ENCODE data around the gene SETBP1.

SETBP1 gene

DNA sequence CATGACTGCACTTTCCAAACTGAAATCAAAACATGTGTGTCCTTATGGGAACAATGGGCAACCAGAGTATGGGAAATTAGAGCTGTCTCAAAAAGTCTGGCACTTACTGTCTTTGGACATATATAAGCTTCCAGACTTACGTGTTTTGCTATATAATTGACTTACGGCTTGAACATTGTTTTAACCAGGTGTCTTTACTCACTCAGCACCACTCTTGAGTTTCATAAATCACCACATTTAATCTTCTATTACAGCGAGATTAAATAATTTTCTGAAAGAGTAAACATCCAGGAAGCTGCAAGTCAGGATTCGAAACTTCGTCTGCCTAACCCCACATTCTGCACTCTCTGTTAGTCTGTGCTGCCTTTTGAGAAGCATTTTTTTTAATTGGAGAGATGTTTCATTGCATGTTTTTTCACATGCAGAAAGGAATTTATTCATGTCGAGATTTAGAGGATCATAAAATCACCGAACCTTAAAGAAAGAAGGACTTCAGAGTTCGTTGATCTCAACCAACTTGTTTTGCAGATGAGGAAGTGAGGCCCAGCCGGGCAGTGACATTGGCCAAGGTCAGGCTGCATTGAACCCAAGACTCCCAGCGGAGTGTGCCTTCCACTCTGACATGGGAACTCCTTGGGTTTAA lies 137.3 kb downstream of the SETBP1 start:
- no peak for DNase-seq (ENCODE audit: low read depth)

DNA sequence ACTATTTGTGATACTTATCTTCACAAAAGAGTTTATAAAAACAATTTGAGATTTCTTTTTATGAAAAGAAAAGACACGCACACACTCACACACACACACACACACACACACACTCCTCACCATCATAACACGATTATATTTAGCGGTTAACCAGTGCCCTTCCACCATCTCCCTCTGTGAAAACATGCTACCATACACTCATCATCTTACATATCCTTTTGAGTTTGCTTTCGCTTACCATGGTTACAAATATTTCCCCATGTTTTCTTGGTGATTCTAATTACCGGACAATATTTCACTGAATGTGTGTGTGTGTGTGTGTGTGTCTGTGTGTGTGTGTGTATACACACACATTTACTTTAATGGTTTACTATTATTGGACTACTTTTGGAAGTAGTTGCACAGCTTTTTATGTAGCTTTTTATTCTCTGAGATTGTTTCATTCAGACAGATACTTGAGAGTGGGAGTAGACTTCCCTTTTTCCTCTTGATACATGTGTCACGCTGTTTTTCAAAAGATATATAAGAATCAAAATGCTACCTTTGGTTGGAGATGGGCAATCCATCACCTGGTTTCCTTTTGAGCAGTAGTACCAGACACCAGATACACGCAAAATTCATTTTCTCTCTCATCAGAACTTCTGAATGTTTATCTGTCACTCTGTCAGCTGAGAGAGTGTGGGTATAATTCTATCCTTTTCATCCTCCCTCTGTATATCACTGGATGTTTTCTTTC lies 138.1 kb downstream of the SETBP1 start:
- no peak for DNase-seq (ENCODE audit: low read depth)

DNA sequence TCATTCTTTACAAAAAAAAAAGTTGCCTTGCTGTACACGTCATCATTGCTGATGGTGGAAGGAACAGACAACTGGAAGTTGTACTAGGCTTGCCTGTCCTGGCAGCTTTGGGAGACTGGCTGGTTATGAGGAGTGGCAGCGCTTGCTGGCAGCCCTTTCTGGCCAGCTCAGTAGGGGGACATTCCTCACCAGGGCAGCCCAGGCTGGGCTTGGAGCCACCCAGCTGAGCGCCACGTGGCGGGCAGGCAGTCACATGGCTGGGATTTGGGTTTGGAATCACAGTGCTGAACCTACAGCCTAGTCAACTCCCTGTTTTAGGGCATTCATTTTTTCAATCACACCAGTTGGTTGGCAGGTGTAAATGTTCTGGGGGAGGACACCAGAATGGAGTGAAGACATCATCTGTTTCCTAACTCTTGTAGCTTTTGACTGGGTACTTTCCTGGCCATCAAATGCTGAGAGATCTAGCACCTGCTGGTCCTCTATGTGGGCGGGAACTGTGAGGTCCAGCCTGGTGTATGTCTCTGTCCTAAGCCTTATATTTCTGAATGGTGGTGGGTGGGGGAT lies 139.3 kb downstream of the SETBP1 start:
- DNase-seq (ENCODE audit: low read depth) = no peak

DNA sequence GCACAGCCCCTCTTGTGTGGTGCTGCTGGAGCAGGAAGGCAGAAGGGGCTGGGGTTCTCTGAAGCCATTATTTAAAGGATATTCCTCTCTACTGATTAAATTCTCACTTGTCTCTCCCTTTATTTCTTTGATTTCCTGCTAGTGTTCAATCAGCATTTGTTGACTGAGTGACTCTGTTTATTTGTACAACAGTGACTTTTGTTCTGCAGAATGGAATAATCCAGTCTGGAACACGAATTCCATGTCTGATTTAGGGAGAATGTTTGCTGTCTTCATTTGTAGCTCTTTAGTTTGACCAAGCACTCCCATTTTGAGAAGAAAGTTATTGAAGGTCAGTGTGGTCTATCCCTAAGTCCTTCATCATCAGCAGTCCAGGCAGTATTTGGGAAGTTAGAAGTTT lies 141.2 kb downstream of the SETBP1 start:
- no peak for DNase-seq (ENCODE audit: low read depth)

GRCh38 chr18:44823286-44823685 lies 142.6 kb downstream of the SETBP1 start:
- no peak for DNase-seq (ENCODE audit: low read depth)

DNA sequence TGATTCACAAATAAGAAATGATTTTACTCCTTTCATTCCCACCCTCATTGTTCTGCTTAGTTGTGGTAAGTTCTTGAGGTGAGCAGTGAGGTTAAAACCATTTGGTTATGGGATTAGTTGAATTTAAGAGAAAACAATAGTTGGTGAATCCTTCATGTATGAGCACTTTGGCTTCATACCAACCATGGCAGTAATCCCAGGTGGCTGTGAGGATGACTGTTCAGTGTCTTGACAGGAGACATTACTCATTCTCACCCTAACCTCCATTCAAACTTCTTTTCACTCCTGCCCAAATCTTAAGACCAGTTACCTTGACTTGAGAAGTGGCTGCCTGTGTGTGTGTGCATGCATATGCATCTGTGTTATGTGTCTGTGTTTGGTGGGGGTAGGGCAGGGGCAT lies 143.1 kb downstream of the SETBP1 start:
- no peak for DNase-seq (ENCODE audit: low read depth)

GRCh38 chr18:44824884-44825283 lies 144.2 kb downstream of the SETBP1 start:
- no peak for DNase-seq (ENCODE audit: low read depth)

DNA sequence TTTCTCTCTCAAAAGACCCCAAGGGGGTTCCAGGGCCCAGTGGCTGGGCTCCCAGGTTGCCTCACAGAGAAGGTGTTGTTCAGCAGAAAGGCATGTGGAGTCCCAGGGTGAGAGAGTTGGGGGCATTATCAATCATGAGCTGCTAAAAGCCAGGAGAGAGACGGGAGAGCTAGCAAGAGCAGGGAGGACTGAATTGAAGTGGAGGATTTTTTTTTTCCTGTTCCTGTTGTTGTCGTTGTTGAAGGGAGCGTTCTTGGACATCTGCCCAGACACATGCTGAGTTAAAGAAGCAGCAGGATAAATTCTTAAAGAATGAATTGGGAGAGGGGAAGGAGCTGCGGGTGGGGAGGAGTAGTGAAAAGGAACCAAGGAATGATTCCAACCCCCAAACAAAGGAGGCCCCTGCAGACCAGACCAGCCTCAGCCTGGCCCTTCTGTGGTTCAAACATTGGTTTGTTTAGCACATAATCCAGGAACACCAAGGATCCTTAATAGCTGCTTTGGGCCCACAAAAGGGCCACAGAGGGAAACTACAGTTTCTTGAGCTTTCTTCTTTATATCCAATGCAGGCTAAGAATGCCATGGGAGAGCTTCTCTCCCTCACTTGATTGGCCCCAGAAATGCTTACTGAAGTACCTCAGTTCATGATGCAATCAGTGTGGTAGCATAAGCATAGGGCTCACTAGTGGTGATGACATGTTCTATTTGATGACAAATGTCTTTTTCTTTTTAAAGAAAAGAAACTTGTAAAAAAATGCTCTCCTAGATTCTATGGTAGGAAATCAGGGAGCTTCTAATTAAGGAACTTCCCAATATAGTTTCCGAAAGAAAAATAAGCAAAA lies 146.0 kb downstream of the SETBP1 start:
- DNase-seq (ENCODE audit: low read depth) = peak; percentile 88

DNA sequence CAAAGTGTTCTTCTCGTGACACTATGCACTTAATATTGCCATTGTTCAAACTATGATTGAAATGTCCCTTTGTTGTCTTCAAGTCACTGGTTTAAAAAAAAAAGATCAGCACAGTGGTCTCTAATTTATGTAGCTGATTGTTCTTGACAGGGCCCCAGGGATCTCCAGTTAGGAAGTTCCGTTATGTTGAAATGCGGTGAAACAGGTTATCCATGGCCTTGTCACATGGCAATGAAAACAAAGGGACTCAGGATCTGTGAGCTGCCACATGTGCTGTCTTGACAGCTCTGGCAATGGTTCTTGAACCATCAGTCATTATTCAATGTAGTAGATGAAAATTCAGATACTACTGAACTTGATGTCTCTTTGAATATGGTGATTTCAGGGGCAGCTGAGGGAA lies 147.4 kb downstream of the SETBP1 start:
- no peak for DNase-seq (ENCODE audit: low read depth)

DNA sequence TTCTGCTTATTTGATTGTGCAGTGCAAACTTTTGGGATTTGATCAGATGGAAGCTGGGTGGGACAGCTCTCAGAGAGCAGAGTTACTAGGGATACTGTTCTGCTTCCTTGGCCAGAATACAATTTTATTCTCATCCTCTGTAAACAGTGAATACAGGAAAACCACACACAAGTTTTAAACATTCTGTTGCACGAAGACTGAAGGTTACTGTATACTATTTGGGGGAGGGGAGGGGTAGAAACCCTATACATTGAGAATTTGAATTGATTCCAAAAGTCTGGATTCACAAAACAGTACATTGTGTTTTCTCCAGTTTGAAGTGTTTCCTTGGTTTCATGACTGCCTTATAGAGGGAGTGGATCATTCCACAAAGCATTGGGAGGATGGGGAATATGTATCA lies 149.9 kb downstream of the SETBP1 start:
- no peak for DNase-seq (ENCODE audit: low read depth)

- DNase-seq (ENCODE audit: low read depth) = no peak
These were observed 153.1 kb downstream of the SETBP1 start for GRCh38 chr18:44833786-44834185.

GRCh38 chr18:44834867-44835469 lies 154.3 kb downstream of the SETBP1 start:
- no peak for DNase-seq (ENCODE audit: low read depth)

- no peak for DNase-seq (ENCODE audit: low read depth)
These were observed 155.0 kb downstream of the SETBP1 start for GRCh38 chr18:44835703-44836102.

GRCh38 chr18:44836263-44836662 lies 155.6 kb downstream of the SETBP1 start:
- DNase-seq (ENCODE audit: low read depth) = no peak

GRCh38 chr18:44837482-44838180 lies 156.9 kb downstream of the SETBP1 start:
- no peak for DNase-seq (ENCODE audit: low read depth)

DNA sequence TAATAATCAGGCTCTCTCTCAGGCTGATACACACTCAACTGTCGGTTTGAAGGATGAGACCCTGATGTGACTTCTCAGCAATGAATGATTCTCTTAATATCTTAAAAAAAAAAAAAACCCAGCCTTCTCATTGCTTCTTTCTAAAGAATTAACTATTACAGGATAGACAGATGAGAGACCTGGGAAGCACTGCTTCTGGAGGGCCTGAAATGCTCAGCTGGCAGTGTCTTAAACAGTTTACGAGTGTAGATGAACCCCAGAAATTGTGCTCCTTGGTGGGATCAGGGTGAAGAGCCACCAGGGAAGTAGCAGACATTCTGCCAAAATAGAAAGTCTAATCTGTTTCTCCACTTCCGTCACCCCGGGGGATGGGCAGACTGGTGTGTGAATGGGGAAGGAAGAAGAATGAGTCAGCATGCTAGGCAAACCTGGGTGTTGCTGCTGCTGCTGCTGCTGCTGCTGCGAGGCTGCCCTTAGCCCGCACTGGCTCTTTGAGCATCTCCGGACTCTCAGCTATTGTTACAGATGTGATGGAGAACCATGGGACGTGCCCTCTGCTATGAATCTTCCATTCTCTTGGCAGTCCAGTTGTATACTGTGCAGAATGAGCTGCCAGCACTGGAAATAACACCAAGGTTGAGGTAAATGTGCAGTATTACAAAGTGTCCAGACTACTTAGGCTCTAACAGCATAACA lies 158.4 kb downstream of the SETBP1 start:
- DNase-seq (ENCODE audit: low read depth) = peak; percentile 14

DNA sequence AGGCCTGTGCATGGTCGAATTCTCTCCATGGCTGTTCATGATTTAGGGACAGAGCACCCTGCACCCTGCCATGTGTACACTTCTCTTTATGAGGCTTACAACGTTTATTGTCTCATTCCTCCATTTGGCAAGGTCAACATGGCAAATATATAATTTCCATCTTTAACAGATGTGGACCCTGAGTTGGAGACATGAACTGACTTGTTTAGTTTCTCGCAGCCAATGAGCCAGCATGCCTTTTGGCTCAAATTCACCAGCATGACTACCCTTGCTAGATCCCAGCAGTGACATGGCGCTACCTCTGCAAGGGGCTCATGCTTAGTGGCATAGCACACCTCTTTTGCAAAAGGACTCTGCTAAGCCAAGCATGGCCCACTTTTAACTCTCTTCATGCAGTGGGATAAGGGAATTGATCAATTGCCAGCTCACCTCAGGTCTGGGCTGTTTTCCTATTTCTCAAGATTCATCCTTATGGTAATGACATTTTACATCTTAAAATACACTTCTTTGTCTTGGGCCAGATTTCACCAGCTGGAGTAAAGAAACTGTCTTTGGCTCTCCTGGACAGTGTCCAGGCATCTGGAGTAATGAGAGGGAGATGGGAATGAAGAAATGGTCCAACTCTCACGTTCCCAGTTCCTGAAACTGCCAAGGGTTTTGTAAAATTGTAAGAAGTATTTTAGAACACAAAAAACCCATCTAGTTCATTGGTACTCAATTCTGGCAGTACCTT lies 159.5 kb downstream of the SETBP1 start:
- DNase-seq (ENCODE audit: low read depth) = no peak

DNA sequence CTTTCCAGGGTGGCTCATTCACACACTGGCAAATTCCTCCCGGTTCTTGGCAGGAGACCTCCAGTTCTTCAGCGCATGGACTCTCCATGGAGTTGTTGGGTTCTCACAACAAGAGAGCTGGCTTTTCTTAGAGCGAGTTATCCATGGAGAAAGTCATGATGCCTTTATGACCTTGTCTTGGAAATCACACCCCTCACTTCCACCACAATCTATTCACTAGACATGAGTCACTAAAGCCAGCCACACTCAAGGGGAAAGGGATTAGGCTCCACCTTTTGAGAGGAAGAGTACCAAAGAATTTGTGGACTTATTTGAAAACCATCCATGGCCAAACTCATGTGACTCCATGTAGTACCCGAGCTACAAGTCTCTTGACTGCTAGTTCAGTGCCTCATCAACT lies 160.5 kb downstream of the SETBP1 start:
- no peak for DNase-seq (ENCODE audit: low read depth)

DNA sequence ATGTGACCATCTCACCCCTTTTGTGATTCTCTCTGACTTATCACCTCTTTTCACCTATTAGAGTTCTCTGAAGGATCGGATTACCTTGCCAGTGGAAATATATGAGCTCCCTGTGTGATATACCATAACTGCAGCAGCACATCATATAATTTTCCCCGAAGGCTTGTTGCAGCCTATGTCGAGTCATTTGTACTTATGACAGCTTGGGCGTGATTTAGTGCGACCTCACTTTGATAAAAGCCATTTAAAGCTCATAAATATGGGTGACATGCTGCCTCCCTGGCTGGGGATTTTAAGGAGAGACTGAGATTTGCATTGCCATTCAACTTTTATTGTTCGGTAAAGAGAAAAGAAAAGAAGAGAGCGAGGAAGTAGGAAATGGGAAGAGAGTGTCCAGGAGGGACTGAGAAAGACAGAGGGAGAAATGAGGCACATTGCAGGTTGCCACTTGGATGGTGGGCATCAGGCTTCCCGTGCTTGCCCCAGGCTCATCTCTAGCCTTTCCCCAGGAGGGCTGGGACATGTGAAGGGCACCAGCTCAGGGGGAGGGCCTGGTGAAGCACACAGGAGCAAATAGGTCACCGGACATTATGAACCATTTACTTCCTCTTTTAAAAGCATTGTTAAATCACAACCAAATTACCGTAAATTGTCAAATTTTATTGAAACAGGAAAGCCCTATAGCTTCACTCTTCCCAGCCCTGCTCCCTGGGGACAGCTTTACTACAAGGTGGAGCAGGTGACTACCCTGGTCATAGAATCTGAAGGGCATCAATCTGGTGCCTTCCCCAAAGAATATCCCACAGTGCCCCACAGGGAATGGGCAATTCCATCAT lies 161.3 kb downstream of the SETBP1 start:
- no peak for DNase-seq (ENCODE audit: low read depth)
